HepG2 (cell line): ENCODE data around the gene REST.
"Not testable (repeated sequence)": the region's sequence is repeated elsewhere in the genome, so short reads cannot be mapped to it uniquely, and the experiment has no call there.

Experiments used
- CREB1 ChIP-seq, 2 experiments: fragments of 450-650 bp in 1 of 2; IDR thresholded peaks; 2 replicates each; pipeline ENCODE4 v1.6.1; 2016 to 2017; ENCODE audit warnings: control low read depth in 1 of 2, mild to moderate bottlenecking in 1 of 2, missing compliant biosample characterization in 1 of 2, missing genetic modification characterization in 1 of 2
- CTCF ChIP-seq: sonication (generic); formaldehyde crosslinking; IDR thresholded peaks from 2 replicates; pipeline ENCODE4 v1.5.0; 2020; ENCODE audit warnings: mild to moderate bottlenecking, missing genetic modification reagents, moderate library complexity
- POLR2A ChIP-seq, 2 experiments: IDR thresholded peaks; 2 replicates each; pipeline ENCODE4 v1.6.1; 2011; ENCODE audit warnings: low read depth in 2 of 2, low read length in 2 of 2, mild to moderate bottlenecking in 1 of 2, moderate library complexity in 1 of 2; ENCODE audit not compliant: insufficient read depth in 1 of 2
- REXO4 ChIP-seq: sonication (generic); formaldehyde crosslinking; IDR thresholded peaks from 2 replicates; pipeline ENCODE4 v1.8.0; 2022; ENCODE audit warnings: missing genetic modification reagents, mild to moderate bottlenecking, borderline replicate concordance
- SUZ12 ChIP-seq: fragments of 150-350 bp; IDR thresholded peaks from 2 replicates; pipeline ENCODE4 v1.6.1; 2014; ENCODE audit warnings: low read depth, low read length
- USF2 ChIP-seq, 2 experiments: sonication (generic) in 1 of 2; formaldehyde crosslinking in 1 of 2; IDR thresholded peaks; 2 replicates each; pipeline versions ENCODE4 v1.5.1 to v1.6.1; 2011 to 2020; ENCODE audit warnings: borderline replicate concordance in 1 of 2, low read depth in 1 of 2, low read length in 1 of 2, mild to moderate bottlenecking in 1 of 2, missing genetic modification reagents in 1 of 2, moderate library complexity in 1 of 2
- ZNF335 ChIP-seq: sonication (generic); formaldehyde crosslinking; IDR thresholded peaks from 2 replicates; pipeline ENCODE4 v1.4.0; 2020; ENCODE audit warnings: missing genetic modification reagents
- ZNF362 ChIP-seq: sonication (generic); formaldehyde crosslinking; IDR thresholded peaks from 2 replicates; pipeline ENCODE4 v1.4.0; 2020; ENCODE audit warnings: missing genetic modification reagents, mild to moderate bottlenecking, borderline replicate concordance
- ZNF609 ChIP-seq: sonication (generic); formaldehyde crosslinking; IDR thresholded peaks from 2 replicates; pipeline ENCODE4 v1.4.0; 2020; ENCODE audit warnings: mild to moderate bottlenecking, missing genetic modification reagents, borderline replicate concordance

- TF ChIP-seq POLR2A (IDR thresholded peaks at IDR 0.05; ENCODE audit: insufficient read depth in 1 of 2, low read depth in 2 of 2, low read length in 2 of 2); ZNF362 (CRISPR knock-in tag); ZNF335 (CRISPR knock-in tag); CTCF (CRISPR knock-in tag); CREB1 (IDR thresholded peaks at IDR 0.05); CREB1 (CRISPR knock-in tag; IDR thresholded peaks at IDR 0.05); SUZ12; REXO4; ZNF609 (CRISPR knock-in tag); USF2 (IDR thresholded peaks at IDR 0.05; ENCODE audit: low read depth, low read length); USF2 (CRISPR knock-in tag; IDR thresholded peaks at IDR 0.05; ENCODE audit: borderline replicate concordance): not testable (repeated sequence)
These were observed 23.2 kb upstream of the REST start for GRCh38 chr4:56884511-56884910.
